Kidney (tissue), 14 donors: ENCODE results near the gene HSPA14. TPM values are rescaled to one million over a fixed set of nuclear protein-coding genes. Genes with fewer than 3 reads are reported as not detected.
"Not testable (repeated sequence)": the region's sequence is repeated elsewhere in the genome, so short reads cannot be mapped to it uniquely, and the experiment has no call there.

Source experiments
- DNase-seq, 5 donors: peaks; one replicate each; pipeline ENCODE4 v3.0.0-alpha.2; 2013 to 2020
- FAIRE-seq: peaks from 2 replicates; lab custom pipeline; 2012; peaks lifted over from hg19 to GRCh38; lab: Jason Lieb, UNC
- H3K27ac ChIP-seq, 2 donors: one replicate each; pipeline ENCODE4 v1.7.0; 2013; ENCODE audit warnings: low read depth in 2 of 2, low read length in 2 of 2, inconsistent platforms in 1 of 2
- H3K27me3 ChIP-seq: one replicate; pipeline ENCODE4 v1.7.1; 2013; ENCODE audit warnings: low read length, inconsistent platforms; ENCODE audit not compliant: control insufficient read depth, insufficient read depth
- H3K36me3 ChIP-seq, 3 donors: one replicate each; pipeline versions ENCODE4 v1.7.0 to v1.7.1; 2013; ENCODE audit warnings: low read length in 3 of 3, control low read depth in 1 of 3, inconsistent platforms in 1 of 3; ENCODE audit not compliant: insufficient read depth in 3 of 3, control insufficient read depth in 2 of 3
- H3K4me1 ChIP-seq, 3 donors: one replicate each; pipeline versions ENCODE4 v1.7.0 to v1.7.1; 2013; ENCODE audit warnings: low read length in 3 of 3, inconsistent platforms in 1 of 3, low read depth in 1 of 3; ENCODE audit not compliant: control insufficient read depth in 2 of 3, insufficient read depth in 2 of 3
- H3K4me3 ChIP-seq, 3 donors: one replicate each; pipeline versions ENCODE4 v1.7.0 to v1.8.1; 2013; ENCODE audit warnings: low read length in 3 of 3, control low read depth in 1 of 3, inconsistent platforms in 1 of 3
- H3K9ac ChIP-seq, 3 donors: one replicate each; pipeline versions ENCODE4 v1.7.0 to v1.7.1; 2013; ENCODE audit warnings: low read length in 3 of 3, control low read depth in 1 of 3, inconsistent platforms in 1 of 3
- H3K9me3 ChIP-seq, 3 donors: one replicate each; pipeline versions ENCODE4 v1.7.0 to v1.7.1; 2013; ENCODE audit warnings: low read length in 3 of 3, control low read depth in 1 of 3, inconsistent platforms in 1 of 3; ENCODE audit not compliant: control insufficient read depth in 2 of 3, insufficient read depth in 1 of 3
- intact Hi-C: fragments of 100-400 bp; cut with DNase I; formaldehyde crosslinking; loops from one replicate; pipeline ENCODE4 v1.11.1; 2022
- polyA plus RNA-seq: library from polyadenylated mRNA; stranded (reverse); fragments of 350-450 nt; fragmentation: Illumina TruSeq; extraction: RNeasy Lipid Tissue Mini Kit (QIAGEN cat#74804); gene quantifications from one replicate; pipeline ENCODE4 v1.2.3, GENCODE V29; 2014; ENCODE audit warnings: low read depth, low replicate concordance; ENCODE audit not compliant: insufficient read depth
- total RNA-seq: library from RNA; stranded (reverse); fragmentation: NEBNext Ultra II Directional; extraction: Animal tissue kit (Norgen Biotek cat#: 25700); gene quantifications from one replicate; pipeline ENCODE4 v1.2.1, GENCODE V29; 2021
- TF ChIP-seq, protein P1 (sequence below): IDR thresholded peaks from 3 replicates; pipeline ENCODE4 v1.5.1; 2012; ENCODE audit warnings: mild to moderate bottlenecking, moderate library complexity, borderline replicate concordance; ENCODE audit not compliant: insufficient read depth; ENCODE audit errors: extremely low read depth
- donor health status: control.
- donor health status: control.
- donor health status: control.
- donor health status: control.
- donor health status: control.
- donor health status: DM: yes; HTN: yes; CAD: no.
- donor health status: Normal renal cell carcinoma (clear cell type).

Gene HSPA14
- total and polyA plus RNA-seq, 2 donors from 2014 or later, result 9.7 to 10.4 TPM

DNA sequence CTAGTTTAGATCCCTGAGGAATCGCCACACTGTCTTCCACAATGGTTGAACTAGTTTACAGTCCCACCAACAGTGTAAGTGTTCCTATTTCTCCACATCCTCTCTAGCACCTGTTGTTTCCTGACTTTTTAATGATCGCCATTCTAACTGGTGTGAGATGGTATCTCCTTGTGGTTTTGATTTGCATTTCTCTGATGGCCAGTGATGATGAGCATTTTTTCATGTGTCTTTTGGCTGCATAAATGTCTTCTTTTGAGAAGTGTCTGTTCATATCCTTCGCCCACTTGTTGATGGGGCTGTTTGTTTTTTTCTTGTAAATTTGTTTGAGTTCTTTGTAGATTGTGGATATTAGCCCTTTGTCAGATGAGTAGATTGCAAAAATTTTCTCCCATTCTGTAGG lies 26.8 kb downstream of the HSPA14 start:
- FAIRE-seq, H3K4me3 ChIP-seq, H3K9ac ChIP-seq, H3K27me3 ChIP-seq, DNase-seq, intact Hi-C loops, H3K27ac ChIP-seq, H3K9me3 ChIP-seq, H3K4me1 ChIP-seq: not testable (repeated sequence)
- H3K36me3 ChIP-seq, result peaks cover 2 to 10% (median 10%) of the 10 kb centered on the region in 3 donors

GRCh38 chr10:14873090-14873760 lies 35.1 kb downstream of the HSPA14 start:
- Histone ChIP-seq H3K9me3 (no peaks in the 10 kb centered on the region), H3K27me3 (no peaks in the 10 kb centered on the region), H3K4me3 (no peak overlapping the region), H3K27ac (no peak overlapping the region), H3K36me3 (peaks cover 0 to 13% (median 2%) of the 10 kb centered on the region in 3 donors), H3K4me1 (peaks cover 0 to 2% (median 0%) of the 10 kb centered on the region in 3 donors), H3K9ac (no peak overlapping the region)
- DNase-seq, result no peak
- FAIRE-seq, result no peak
- TF ChIP-seq, protein P1, sequence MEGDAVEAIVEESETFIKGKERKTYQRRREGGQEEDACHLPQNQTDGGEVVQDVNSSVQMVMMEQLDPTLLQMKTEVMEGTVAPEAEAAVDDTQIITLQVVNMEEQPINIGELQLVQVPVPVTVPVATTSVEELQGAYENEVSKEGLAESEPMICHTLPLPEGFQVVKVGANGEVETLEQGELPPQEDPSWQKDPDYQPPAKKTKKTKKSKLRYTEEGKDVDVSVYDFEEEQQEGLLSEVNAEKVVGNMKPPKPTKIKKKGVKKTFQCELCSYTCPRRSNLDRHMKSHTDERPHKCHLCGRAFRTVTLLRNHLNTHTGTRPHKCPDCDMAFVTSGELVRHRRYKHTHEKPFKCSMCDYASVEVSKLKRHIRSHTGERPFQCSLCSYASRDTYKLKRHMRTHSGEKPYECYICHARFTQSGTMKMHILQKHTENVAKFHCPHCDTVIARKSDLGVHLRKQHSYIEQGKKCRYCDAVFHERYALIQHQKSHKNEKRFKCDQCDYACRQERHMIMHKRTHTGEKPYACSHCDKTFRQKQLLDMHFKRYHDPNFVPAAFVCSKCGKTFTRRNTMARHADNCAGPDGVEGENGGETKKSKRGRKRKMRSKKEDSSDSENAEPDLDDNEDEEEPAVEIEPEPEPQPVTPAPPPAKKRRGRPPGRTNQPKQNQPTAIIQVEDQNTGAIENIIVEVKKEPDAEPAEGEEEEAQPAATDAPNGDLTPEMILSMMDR, result no peak
- intact Hi-C loops, result no loop called here

DNA sequence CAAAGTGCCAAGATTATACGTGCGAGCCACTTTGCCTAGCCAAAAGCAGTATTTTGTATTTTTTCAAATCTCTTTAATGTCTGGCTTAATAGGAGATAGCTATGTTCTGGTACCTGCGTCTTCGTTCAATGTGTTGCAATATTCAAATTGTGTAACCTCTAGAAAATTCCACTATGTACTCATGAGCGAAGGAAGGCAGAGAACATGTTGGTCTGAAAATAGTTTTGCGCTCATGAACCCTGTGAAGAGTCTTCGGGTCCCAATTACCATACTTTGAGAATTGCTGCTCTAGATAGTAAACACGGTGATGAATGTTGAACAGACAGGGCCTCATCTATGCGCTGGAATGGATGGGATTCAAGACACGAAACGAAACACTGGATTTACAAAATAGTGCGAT lies 37.8 kb downstream of the HSPA14 start:
- no peak overlapping the region for H3K9ac ChIP-seq
- intact Hi-C loops, result no loop called here
- H3K9me3 ChIP-seq, result no peaks in the 10 kb centered on the region

GRCh38 chr10:14876764-14877163 lies 38.7 kb downstream of the HSPA14 start:
- no peak overlapping the region for H3K4me3 ChIP-seq
- H3K36me3 ChIP-seq, result no peaks in the 10 kb centered on the region
- DNase-seq (no peak), FAIRE-seq (no peak)
- TF ChIP-seq, protein P1, result no peak
- no peak overlapping the region for H3K9ac ChIP-seq
- intact Hi-C loops, result no loop called here
- no peaks in the 10 kb centered on the region for H3K9me3 ChIP-seq
- no peaks in the 10 kb centered on the region for H3K27me3 ChIP-seq
- H3K27ac ChIP-seq, result no peak overlapping the region
- peaks cover 0 to 5% (median 3%) of the 10 kb centered on the region in 3 donors for H3K4me1 ChIP-seq

More for the DNA sequence above, 37.8 kb downstream of the HSPA14 start:
- TF ChIP-seq, protein P1, result no peak
- Histone ChIP-seq H3K27ac (no peak overlapping the region), H3K4me3 (no peak overlapping the region), H3K27me3 (no peaks in the 10 kb centered on the region), H3K4me1 (peaks cover 0 to 5% (median 3%) of the 10 kb centered on the region in 3 donors), H3K36me3 (peaks cover 0 to 3% (median 0%) of the 10 kb centered on the region in 3 donors)
- no peak for DNase-seq
- FAIRE-seq, result no peak
